ENCODE data around the gene TPPP.

TPPP gene

DNA sequence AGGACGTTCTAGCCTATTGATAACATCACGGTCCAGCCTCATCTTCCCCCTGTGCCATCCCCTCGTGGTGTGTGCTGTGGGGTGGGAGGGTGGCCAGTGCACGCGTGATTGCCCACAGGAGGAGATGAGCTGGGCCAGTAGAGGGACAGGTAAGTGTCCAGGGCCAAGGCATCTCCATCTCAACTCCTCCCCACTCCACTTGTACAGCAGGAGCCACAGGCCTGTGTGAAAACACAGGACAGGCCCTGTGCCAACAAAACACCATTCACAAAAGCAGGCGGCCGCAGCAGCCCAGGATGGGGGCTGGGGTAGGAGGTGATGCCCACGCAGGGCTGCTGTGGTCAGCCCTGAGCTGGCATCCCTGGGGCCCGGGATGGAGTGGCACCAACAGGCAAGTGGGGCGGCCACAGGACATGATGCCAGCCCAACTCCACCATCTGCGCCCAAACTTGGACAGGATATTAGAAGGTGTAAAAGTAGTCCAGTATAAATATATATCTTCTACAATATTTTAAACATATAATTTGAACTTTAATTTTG is 32.6 kb downstream of the TPPP start:
- H3K36me3 ChIP-seq (ENCODE audit: control insufficient read depth, low read length): peaks cover 68% of the 10 kb centered on the region
- H3K4me1 ChIP-seq (ENCODE audit: control insufficient read depth, low read length): no peaks in the 10 kb centered on the region
- no peaks in the 10 kb centered on the region for H3K79me2 ChIP-seq (ENCODE audit: control insufficient read depth, low read length)
- H3K9me2 ChIP-seq (replicated peaks; ENCODE audit: control insufficient read depth, low read length): no peaks in the 10 kb centered on the region
- no peaks in the 10 kb centered on the region for H3K27me3 ChIP-seq (ENCODE audit: control insufficient read depth, low read length)
- H3K4me2 ChIP-seq (ENCODE audit: low read length): no peak overlapping the region
- no peak overlapping the region for H3K4me3 ChIP-seq (ENCODE audit: low read length)
- H3F3A ChIP-seq (ENCODE audit: control insufficient read depth, insufficient read depth): no peaks in the 10 kb centered on the region
- no peaks in the 10 kb centered on the region for H3K9me3 ChIP-seq (ENCODE audit: control insufficient read depth, insufficient read depth, low read length)
- no peak for TF ChIP-seq EZH2phosphoT487 (IDR thresholded peaks at IDR 0.05; ENCODE audit: borderline replicate concordance, low read length)
- TF ChIP-seq, protein P1, sequence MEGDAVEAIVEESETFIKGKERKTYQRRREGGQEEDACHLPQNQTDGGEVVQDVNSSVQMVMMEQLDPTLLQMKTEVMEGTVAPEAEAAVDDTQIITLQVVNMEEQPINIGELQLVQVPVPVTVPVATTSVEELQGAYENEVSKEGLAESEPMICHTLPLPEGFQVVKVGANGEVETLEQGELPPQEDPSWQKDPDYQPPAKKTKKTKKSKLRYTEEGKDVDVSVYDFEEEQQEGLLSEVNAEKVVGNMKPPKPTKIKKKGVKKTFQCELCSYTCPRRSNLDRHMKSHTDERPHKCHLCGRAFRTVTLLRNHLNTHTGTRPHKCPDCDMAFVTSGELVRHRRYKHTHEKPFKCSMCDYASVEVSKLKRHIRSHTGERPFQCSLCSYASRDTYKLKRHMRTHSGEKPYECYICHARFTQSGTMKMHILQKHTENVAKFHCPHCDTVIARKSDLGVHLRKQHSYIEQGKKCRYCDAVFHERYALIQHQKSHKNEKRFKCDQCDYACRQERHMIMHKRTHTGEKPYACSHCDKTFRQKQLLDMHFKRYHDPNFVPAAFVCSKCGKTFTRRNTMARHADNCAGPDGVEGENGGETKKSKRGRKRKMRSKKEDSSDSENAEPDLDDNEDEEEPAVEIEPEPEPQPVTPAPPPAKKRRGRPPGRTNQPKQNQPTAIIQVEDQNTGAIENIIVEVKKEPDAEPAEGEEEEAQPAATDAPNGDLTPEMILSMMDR (IDR thresholded peaks at IDR 0.05; ENCODE audit: low read depth, low read length, poor library complexity, severe bottlenecking): no peak
- H3K27ac ChIP-seq (ENCODE audit: low read depth, low read length): no peak overlapping the region
- H4K20me1 ChIP-seq (ENCODE audit: control insufficient read depth, insufficient read depth, low read depth, low read length): no peaks in the 10 kb centered on the region

DNA sequence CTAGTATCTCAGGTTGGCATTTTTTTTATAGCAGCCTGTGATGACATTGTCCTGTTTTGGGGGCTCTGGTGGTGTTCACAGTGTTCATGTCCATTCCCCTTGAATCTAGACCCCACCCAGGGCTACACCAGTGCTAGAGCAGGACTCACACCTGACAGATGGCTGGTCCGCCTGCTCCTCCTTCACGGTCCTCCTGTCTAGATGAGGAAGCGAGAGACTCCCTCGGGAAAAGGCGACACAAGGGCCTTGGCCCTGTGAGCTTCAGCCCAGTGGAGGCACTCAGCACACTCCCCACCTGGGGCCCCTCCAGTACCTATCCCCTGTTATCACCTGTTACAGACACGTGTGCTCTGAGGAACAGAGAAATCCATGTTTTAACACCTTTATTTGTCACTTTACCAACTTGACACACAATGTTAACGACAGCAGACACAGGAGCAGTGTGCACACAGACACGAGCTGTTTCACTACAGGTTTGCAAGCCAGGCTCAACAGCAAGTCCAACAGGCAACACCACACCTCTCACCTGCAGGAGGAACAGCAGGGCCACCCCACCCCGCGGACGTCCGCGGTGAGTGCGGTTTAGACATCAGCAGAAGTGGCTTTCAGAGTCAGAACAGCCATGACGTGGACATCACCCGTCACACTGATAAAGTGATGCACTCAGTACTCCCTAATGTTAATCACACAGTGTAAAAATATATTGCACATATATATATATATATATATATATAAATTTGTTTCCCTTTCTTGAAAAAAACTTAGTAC is 33.5 kb downstream of the TPPP start:
- Histone ChIP-seq H3K9me3 (ENCODE audit: control insufficient read depth, insufficient read depth, low read length) (no peaks in the 10 kb centered on the region), H3K79me2 (ENCODE audit: control insufficient read depth, low read length) (no peaks in the 10 kb centered on the region), H4K20me1 (ENCODE audit: control insufficient read depth, insufficient read depth, low read depth, low read length) (no peaks in the 10 kb centered on the region), H3K9me2 (replicated peaks; ENCODE audit: control insufficient read depth, low read length) (no peaks in the 10 kb centered on the region), H3K36me3 (ENCODE audit: control insufficient read depth, low read length) (peaks cover 66% of the 10 kb centered on the region), H3K4me2 (ENCODE audit: low read length) (no peak overlapping the region), H3K4me3 (ENCODE audit: low read length) (no peak overlapping the region), H3K4me1 (ENCODE audit: control insufficient read depth, low read length) (no peaks in the 10 kb centered on the region), H3F3A (ENCODE audit: control insufficient read depth, insufficient read depth) (no peaks in the 10 kb centered on the region), H3K27ac (ENCODE audit: low read depth, low read length) (no peak overlapping the region), H3K27me3 (ENCODE audit: control insufficient read depth, low read length) (no peaks in the 10 kb centered on the region)
- TF ChIP-seq, protein P1 (IDR thresholded peaks at IDR 0.05; ENCODE audit: low read depth, low read length, poor library complexity, severe bottlenecking): no peak
- no peak for TF ChIP-seq EZH2phosphoT487 (IDR thresholded peaks at IDR 0.05; ENCODE audit: borderline replicate concordance, low read length)

DNA sequence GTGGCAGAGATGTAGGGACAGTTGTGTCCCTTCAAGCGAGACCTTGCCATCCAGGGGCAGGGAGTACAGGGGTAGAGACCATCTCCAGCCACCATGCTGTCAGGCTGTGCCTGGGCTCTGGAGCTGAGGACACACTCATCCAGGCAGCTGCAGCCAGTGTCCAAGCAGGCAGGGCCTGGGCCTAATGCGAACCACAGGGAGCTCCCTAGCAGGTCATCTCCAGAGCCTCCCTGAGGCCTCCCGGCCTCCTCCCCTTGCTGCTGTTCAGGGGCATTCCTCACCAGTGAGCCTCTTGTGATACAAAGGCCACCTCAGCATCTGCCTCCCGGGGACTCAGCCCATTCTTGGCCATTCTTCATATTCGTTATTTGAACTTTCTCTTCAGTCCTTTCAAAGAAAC is 35.0 kb downstream of the TPPP start:
- H3K4me2 ChIP-seq (ENCODE audit: low read length): no peak overlapping the region
- no peaks in the 10 kb centered on the region for H3K4me1 ChIP-seq (ENCODE audit: control insufficient read depth, low read length)
- H4K20me1 ChIP-seq (ENCODE audit: control insufficient read depth, insufficient read depth, low read depth, low read length): no peaks in the 10 kb centered on the region
- H3K36me3 ChIP-seq (ENCODE audit: control insufficient read depth, low read length): peaks cover 69% of the 10 kb centered on the region
- no peaks in the 10 kb centered on the region for H3F3A ChIP-seq (ENCODE audit: control insufficient read depth, insufficient read depth)
- H3K27me3 ChIP-seq (ENCODE audit: control insufficient read depth, low read length): no peaks in the 10 kb centered on the region
- H3K27ac ChIP-seq (ENCODE audit: low read depth, low read length): no peak overlapping the region
- no peaks in the 10 kb centered on the region for H3K79me2 ChIP-seq (ENCODE audit: control insufficient read depth, low read length)
- no peaks in the 10 kb centered on the region for H3K9me2 ChIP-seq (replicated peaks; ENCODE audit: control insufficient read depth, low read length)
- TF ChIP-seq EZH2phosphoT487 (IDR thresholded peaks at IDR 0.05; ENCODE audit: borderline replicate concordance, low read length): no peak
- TF ChIP-seq, protein P1 (IDR thresholded peaks at IDR 0.05; ENCODE audit: low read depth, low read length, poor library complexity, severe bottlenecking): no peak
- H3K9me3 ChIP-seq (ENCODE audit: control insufficient read depth, insufficient read depth, low read length): no peaks in the 10 kb centered on the region
- no peak overlapping the region for H3K4me3 ChIP-seq (ENCODE audit: low read length)

Measured in DOHH2 (cell line).